Bone marrow (tissue), 2 donors: ENCODE data around the gene DDX21.
"Not testable (repeated sequence)": the region's sequence is repeated elsewhere in the genome, so short reads cannot be mapped to it uniquely, and the experiment has no call there.

ENCODE experiments used
- DNase-seq, 2 donors: peaks; one replicate each; lab custom pipeline; 2025; lab: John Stamatoyannopoulos, UW

Gene DDX21

GRCh38 chr10:68955832-68956532 is at the start of gene DDX21:
Gene DDX21 (plus strand): TSS chr10:68956170. CDS start chr10:68956226, 56 bp downstream.
- peak; percentile 67 to 83 for DNase-seq

- no peak for DNase-seq
These were observed 31.4 kb upstream of the DDX21 start for GRCh38 chr10:68924593-68924992.

- DNase-seq, result no peak
These were observed 30.5 kb upstream of the DDX21 start for GRCh38 chr10:68925489-68925888.

GRCh38 chr10:68929157-68929556 is 26.8 kb upstream of the DDX21 start:
- not testable (repeated sequence) for DNase-seq

- not testable (repeated sequence) for DNase-seq
These were observed 26.1 kb upstream of the DDX21 start for GRCh38 chr10:68929888-68930287.

GRCh38 chr10:68932860-68933259 is 23.1 kb upstream of the DDX21 start:
- not testable (repeated sequence) for DNase-seq

GRCh38 chr10:68934994-68935393 is 21.0 kb upstream of the DDX21 start:
- DNase-seq, result no peak

GRCh38 chr10:68938117-68938516 is 17.9 kb upstream of the DDX21 start:
- no peak for DNase-seq

GRCh38 chr10:68938884-68939283 is 17.1 kb upstream of the DDX21 start:
- no peak for DNase-seq

GRCh38 chr10:68940917-68941316 is 15.1 kb upstream of the DDX21 start:
- not testable (repeated sequence) for DNase-seq

- DNase-seq, result no peak
These were observed 5.4 kb upstream of the DDX21 start for GRCh38 chr10:68950598-68950997.

- DNase-seq, result no peak
These were observed 1.1 kb upstream of the DDX21 start for GRCh38 chr10:68954904-68955303.

GRCh38 chr10:68955355-68955831 is 577 bp upstream of the DDX21 start:
- peak in 1 of 2 donors; percentile 43 for DNase-seq

GRCh38 chr10:68957284-68957615 is 1.3 kb downstream of the DDX21 start:
- no peak for DNase-seq

- DNase-seq, result no peak
These were observed 1.7 kb downstream of the DDX21 start for GRCh38 chr10:68957654-68958053.

GRCh38 chr10:68959695-68960527 is 3.9 kb downstream of the DDX21 start:
- DNase-seq, result no peak

- no peak for DNase-seq
These were observed 7.2 kb downstream of the DDX21 start for GRCh38 chr10:68963151-68963550.

- DNase-seq, result no peak
These were observed 18.0 kb downstream of the DDX21 start for GRCh38 chr10:68973975-68974374.

GRCh38 chr10:68975936-68976473 is 20.0 kb downstream of the DDX21 start:
- DNase-seq, result not testable (repeated sequence)

- DNase-seq, result not testable (repeated sequence)
These were observed 23.8 kb downstream of the DDX21 start for GRCh38 chr10:68979738-68980137.

GRCh38 chr10:68981074-68981473 is 25.1 kb downstream of the DDX21 start:
- DNase-seq, result peak in 1 of 2 donors; percentile 4

GRCh38 chr10:68982389-68982788 is 26.4 kb downstream of the DDX21 start:
- DNase-seq, result no peak

GRCh38 chr10:68987611-68988010 is 31.6 kb downstream of the DDX21 start:
- DNase-seq, result no peak
